ENCODE measurements around the gene CIPC.

Gene CIPC

GRCh38 chr14:77130386-77130785 is 32.3 kb downstream of the CIPC start:
- DNase-seq, result no peak

DNA sequence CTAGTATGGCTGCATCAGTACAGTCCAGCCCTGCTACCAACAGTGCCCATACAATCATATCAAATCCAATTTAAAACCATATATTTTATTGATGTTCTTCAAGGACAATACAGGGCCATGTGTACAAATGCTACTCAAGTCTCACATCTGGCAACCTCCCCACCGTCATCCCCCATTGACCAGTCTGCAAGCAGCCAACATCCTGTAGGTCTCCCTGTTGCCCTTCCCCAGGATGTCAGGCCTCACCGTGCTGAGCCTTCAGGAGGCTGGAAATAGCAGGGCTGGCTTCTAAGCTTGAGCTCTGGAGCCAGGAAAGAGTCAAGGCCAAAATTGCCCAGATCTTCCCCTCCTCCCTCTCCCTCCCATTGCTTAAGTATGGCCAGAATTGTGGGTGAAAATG is 33.1 kb downstream of the CIPC start:
- DNase-seq, result no peak

- DNase-seq, result no peak
Observed at GRCh38 chr14:77131871-77132486, 33.9 kb downstream of the CIPC start.

- peak; percentile 45 for DNase-seq
Observed at GRCh38 chr14:77133720-77134338, 35.8 kb downstream of the CIPC start.

- DNase-seq, result no peak
Observed at GRCh38 chr14:77139022-77139421, 41.0 kb downstream of the CIPC start.

DNA sequence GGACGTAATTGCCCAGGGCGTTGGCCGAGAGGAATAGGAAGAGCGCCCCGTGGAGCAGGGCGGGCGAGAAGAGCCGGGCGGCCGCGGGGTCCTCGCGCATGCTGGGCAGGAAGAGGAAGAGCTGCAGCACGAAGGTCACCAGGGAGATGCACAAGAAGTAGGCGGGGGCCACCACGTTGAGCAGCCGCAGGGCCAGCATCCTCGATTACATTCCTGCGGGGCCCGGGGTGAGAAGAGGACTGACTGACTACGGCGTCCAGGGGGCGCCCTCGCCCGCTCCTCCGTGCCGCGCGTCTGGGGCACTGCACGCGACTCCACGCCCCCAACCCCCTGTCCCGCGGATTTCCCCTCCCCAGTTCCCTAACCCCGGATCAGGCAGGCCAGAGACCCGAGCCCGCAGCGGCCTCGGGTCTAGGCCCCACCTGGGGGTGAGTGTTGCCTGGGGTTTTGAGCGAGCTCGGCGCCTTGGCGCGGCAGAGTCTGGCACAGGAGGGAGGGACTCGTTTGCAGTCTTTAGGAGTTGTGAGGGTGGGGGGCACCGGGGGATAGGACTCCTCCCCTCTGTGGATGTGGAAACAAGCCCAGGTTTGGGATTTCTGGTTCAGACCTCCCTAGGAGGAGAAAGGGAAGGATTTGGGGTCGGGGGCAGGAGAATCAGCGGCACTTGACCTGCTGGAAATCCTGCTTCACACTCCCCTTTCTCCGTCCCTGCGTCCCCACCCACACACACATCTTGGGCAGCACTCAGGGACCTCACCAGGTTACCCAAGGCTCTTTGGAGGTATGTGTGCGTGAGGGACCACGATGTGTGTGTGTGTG is 41.7 kb downstream of the CIPC start:
- DNase-seq, result peak; percentile 26

DNA sequence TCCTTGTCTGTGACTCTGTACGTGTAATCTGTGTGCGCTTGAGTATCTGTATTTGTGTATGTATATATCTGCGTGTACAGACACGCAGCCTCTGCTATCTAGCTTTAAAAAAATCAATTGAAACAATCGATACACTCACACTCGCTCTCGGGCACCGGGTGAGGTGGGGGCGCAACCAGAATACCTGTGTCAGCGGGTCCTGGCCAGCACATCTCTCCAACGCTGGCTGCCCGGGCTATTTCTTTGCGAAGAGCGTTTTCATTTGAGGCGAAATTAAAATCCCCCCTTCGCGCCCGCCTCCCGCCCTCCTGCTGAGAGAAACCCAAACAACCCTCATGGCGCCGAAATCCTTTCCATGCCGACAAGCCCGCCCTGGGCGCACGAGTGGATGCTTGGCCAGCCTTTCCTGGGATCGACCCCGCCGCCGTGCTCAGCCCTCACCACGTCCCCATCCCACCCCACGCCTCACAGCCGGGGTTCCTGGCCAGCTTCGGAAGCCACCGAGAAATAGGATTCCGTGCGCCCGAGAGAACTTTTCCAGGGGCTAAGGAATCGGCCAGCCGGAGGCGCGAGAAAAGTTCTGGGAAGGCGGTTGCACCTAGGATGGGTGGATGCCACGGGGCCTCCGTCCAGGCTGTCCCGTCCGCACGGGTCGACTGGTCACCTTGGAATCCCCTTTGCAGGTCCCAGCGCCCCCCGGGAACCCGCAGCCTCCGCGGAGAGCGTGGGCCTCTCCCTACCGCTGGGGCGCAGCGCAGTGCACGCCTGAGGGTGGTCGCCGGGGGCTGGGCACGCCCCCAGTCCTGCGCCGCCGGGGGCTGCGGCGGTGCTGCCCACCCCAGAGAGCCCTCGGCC is 42.5 kb downstream of the CIPC start:
- DNase-seq, result no peak

- no peak for DNase-seq
Observed at GRCh38 chr14:77141214-77142004, 43.4 kb downstream of the CIPC start, which contains the start of gene ZDHHC22. Gene ZDHHC22 (minus strand): TSS chr14:77141791. CDS start chr14:77139738, 2,053 bp downstream.

DNA sequence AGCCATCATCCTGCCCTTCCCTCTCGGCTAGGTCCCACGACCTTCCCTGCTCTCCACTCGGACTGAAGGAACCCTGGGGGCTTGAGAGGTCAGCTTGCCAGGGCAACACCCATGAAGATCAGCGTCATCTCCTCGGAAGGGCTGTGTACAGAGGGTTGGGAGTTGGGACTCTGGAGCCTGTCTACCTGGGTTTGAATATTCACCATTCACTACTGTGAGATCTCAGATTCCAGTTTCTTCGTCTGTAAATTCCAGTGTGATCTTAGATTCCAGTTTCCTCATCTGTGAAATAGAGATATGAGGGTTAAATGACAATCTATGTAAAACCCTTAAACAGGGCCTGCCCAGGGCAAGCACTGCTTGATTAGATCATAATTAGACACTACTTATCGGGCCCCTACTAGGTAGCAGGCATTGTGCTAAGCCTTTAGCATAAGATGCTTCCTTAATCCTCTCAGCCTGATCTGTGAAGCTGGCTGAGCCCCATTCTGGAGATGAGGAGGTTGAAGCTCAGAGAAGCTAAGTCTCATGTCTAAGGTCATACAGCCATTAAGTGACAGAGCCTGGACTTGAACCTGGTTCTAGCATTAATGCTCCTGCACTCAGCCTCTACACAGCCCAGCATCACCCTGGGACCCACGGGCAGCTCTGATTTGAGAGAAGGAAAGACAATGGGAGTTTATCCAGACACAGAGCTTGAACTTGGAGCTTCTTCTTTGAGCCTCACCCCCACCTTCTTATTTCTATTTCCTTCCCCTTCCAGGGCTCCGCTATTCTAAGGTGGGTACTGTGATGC is 44.1 kb downstream of the CIPC start:
- no peak for DNase-seq

- DNase-seq, result no peak
Observed at GRCh38 chr14:77143071-77143470, 45.0 kb downstream of the CIPC start.

DNA sequence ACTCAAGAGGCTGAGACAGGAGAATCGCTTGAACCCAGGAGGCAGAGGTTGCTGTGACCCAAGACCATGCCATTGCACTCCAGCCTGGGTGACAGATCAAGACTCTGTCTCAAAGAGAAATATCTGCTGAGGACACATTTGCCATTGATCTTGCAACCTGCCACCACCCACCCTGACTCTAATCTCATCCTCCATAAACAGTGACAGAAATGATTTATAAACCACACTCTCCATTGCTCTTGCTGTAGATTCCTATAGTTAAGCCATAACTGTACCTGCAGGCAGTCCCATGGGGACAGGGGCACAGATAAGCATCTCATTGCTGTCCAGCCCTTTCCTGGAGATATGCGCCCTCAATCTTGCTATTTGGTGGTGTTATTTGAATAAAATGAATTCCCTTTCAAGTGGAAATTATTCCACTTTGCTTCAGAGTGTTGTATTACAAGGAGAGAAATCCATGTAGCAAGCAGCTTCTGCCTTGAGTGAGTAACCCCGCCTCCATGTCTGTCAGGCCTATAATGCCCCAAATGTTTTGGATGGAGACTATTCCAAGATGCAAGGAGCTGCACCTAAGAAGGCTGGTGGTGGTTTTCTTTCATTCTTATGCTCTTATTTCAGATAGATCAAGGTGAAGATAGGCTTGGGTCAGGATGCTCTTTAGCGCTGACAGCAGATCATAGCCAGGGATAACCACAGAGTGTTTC is 46.5 kb downstream of the CIPC start:
- DNase-seq, result no peak

DNA sequence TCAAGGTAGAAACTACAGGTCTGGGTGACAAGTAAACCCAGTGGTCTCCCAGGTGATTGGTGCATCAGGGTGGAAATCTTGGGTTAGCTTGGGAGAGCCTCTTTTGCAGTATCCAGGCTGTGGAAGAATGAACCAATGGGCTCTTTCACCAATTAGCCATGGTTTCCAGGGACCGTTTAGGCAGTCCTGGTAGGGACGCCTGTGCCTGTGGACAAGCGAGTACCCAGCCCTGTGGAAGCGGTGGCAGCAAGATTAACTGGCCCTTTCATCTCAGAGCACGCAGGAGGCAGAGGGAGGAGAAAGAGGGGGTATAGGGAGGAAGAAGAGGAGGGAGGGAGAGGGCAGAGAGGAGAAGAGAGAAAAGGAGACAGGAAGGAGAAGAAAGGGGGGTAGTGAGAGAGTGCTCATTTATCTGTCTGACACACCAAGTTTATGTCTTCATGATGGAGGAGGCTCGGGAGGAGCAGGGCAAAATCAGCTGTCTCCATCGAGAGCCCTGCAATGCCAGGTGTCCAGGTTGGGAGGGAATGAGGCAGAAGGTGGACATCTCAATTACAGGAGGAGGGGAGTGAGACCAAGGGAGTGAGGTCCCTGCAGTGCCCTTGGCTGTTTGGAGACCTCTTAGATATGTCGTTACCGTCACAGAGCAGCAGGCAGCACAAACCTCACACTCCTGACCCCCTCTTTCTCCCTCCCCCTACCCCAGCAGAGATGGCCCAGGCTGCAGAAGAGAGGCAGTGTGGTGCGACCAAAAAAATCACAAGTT is 48.1 kb downstream of the CIPC start:
- no peak for DNase-seq

GRCh38 chr14:77148510-77149231 is 50.6 kb downstream of the CIPC start:
- no peak for DNase-seq

GRCh38 chr14:77151245-77151644 is 53.2 kb downstream of the CIPC start:
- DNase-seq, result no peak

DNA sequence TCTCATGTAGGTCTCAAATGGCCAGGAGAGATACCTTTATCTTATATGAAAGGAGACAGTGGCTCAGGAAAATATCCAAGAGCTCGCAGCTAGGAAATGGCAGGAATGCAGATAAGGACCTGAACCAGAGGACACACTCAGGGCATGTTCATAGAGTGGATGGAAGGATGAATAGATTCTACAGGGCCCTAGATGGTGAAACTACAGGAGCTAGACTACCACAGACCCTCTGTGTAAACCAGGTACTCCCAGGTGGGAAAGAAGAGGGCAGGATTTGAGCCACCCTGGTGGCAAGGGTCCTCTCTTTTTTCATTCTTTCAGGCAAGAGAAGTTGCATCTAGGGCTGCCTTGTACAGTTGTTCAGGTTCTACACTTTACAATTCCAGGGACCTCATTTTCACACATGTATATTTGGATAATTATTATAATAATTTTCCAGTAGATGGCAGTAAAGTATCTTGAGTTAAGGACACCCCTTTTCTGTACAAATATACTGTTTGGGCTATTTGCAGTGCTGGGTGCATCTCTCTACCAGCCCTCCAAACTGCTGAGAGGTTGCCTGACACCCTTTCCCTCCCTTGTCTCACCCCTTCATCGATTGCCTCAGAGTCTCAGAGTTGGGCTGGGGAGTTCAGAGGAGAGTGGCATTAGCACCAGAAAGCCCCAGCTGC is 54.0 kb downstream of the CIPC start:
- DNase-seq, result no peak

GRCh38 chr14:77153802-77154201 is 55.7 kb downstream of the CIPC start:
- DNase-seq, result no peak

DNA sequence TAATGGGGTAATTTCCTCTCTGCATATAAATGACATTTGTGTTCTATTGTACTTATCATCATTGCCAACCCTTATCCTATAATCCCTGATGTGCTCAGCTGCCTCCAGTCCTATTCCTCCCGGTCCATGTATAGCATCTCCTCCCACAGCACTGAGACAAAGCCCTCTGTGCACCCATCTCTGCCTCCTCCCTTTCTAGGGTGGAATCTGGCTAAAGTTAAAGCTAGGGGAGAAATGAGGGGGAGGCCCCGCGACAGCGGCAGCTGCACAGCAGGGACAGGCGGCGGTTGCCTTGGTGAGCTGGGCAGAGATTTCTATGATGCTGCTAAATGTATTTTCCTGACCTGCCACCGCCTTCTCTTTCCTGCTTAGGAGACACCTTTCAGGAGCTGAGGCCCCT is 56.4 kb downstream of the CIPC start:
- no peak for DNase-seq

DNA sequence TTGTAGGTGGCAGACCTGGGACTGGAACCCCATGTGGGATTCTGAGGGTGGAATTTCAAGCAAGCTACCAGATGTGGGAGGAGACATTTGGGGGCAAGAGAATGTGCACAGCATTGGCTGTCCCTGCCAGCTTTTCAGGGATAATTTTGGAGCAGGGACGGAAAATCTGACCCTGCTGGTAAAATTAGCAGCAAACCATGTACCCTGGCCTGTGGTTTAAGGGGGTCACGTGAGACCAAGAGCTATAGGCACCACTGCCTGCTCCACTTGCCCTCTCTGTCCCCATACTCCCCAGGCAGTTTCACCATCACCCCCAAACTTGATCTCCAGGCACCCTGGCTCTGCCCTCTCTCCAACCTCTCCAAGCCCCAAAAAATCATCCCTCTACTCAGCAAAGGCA is 57.0 kb downstream of the CIPC start:
- no peak for DNase-seq

GRCh38 chr14:77157740-77158139 is 59.7 kb downstream of the CIPC start:
- DNase-seq, result no peak
